Left ventricle myocardium inferior (tissue), 1 donor: ENCODE data around the gene CLCF1. TPM values are rescaled to one million over a fixed set of nuclear protein-coding genes. Genes with fewer than 3 reads are reported as not detected.

ENCODE experiments used
- DNase-seq: peaks from one replicate; pipeline ENCODE4 v3.0.0-alpha.2; 2020
- H3K27ac ChIP-seq: fragments of 200-600 bp; replicated peaks from 2 replicates; pipeline ENCODE4 v1.8.0; 2021
- H3K27me3 ChIP-seq: fragments of 200-600 bp; 2 replicates; pipeline ENCODE4 v1.8.0; 2021; ENCODE audit warnings: low read depth
- H3K36me3 ChIP-seq: fragments of 200-600 bp; 2 replicates; pipeline ENCODE4 v1.8.0; 2021
- H3K4me1 ChIP-seq: fragments of 200-600 bp; 2 replicates; pipeline ENCODE4 v1.8.0; 2021
- H3K4me3 ChIP-seq: fragments of 200-600 bp; 2 replicates; pipeline ENCODE4 v1.8.0; 2021; ENCODE audit warnings: mild to moderate bottlenecking, moderate library complexity
- H3K9me3 ChIP-seq: fragments of 200-600 bp; replicated peaks from 2 replicates; pipeline ENCODE4 v1.8.0; 2021
- intact Hi-C: fragments of 100-400 bp; cut with micrococcal nuclease; formaldehyde crosslinking; loops from one replicate; pipeline ENCODE4 v1.11.0; 2022
- total RNA-seq: library from RNA; stranded (reverse); fragmentation: NEBNext Ultra II Directional; extraction: Animal tissue kit (Norgen Biotek cat#: 25700); gene quantifications from one replicate; pipeline ENCODE4 v1.2.1, GENCODE V29; 2021
- TF ChIP-seq, protein P1 (sequence below): fragments of 200-600 bp; IDR thresholded peaks from 2 replicates; pipeline ENCODE4 v1.8.0; 2021; ENCODE audit warnings: antibody characterized with exemption, mild to moderate bottlenecking, borderline replicate concordance
- donor health status: DM: no; HTN: yes; CAD: no; lungs with severe emphysema.

The CLCF1 gene
- total RNA-seq, 1 donor from 2014 or later = 0.82 TPM

DNA sequence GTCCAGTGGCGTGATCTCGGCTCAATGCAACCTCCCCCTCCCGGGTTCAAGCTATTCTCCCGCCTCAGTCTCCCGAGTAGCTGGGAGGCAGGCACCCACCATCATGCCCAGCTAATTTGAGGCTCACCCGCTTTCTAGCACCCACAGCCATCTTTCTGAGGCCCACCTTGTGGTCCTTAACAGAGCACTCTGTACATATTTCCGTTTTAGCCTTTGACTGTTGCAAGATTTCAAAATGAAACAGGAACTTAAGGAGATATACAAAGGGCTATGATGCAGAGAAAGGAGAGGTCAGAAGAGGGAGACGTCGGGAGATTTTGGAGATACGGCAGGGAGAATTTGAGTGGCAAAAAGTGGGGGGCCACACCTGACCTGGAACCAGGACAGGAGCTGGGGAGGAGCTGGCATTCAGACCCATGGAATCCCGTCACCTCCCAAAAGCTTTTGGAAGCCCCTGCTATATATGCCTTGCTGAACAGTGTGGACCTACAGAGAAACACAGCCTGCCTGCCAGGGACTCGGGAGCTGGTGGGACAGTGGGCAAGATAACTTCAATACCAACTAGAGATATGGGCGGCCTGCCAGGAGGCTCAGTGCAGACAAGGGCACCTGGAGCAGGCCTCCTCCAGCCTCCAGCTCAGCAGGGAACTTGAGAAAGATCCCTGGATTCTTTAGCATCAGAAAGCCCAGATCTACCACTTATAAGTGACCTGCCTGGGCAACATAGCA is 8.0 kb upstream of the CLCF1 start:
- Histone ChIP-seq H3K27me3 (peaks cover 30% of the 10 kb centered on the region), H3K9me3 (no peaks in the 10 kb centered on the region), H3K36me3 (no peaks in the 10 kb centered on the region), H3K27ac (no peak overlapping the region), H3K4me3 (no peak overlapping the region), H3K4me1 (peaks cover 6% of the 10 kb centered on the region)
- TF ChIP-seq, protein P1, sequence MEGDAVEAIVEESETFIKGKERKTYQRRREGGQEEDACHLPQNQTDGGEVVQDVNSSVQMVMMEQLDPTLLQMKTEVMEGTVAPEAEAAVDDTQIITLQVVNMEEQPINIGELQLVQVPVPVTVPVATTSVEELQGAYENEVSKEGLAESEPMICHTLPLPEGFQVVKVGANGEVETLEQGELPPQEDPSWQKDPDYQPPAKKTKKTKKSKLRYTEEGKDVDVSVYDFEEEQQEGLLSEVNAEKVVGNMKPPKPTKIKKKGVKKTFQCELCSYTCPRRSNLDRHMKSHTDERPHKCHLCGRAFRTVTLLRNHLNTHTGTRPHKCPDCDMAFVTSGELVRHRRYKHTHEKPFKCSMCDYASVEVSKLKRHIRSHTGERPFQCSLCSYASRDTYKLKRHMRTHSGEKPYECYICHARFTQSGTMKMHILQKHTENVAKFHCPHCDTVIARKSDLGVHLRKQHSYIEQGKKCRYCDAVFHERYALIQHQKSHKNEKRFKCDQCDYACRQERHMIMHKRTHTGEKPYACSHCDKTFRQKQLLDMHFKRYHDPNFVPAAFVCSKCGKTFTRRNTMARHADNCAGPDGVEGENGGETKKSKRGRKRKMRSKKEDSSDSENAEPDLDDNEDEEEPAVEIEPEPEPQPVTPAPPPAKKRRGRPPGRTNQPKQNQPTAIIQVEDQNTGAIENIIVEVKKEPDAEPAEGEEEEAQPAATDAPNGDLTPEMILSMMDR = no peak
- DNase-seq = no peak
- intact Hi-C loops = no loop called here

DNA sequence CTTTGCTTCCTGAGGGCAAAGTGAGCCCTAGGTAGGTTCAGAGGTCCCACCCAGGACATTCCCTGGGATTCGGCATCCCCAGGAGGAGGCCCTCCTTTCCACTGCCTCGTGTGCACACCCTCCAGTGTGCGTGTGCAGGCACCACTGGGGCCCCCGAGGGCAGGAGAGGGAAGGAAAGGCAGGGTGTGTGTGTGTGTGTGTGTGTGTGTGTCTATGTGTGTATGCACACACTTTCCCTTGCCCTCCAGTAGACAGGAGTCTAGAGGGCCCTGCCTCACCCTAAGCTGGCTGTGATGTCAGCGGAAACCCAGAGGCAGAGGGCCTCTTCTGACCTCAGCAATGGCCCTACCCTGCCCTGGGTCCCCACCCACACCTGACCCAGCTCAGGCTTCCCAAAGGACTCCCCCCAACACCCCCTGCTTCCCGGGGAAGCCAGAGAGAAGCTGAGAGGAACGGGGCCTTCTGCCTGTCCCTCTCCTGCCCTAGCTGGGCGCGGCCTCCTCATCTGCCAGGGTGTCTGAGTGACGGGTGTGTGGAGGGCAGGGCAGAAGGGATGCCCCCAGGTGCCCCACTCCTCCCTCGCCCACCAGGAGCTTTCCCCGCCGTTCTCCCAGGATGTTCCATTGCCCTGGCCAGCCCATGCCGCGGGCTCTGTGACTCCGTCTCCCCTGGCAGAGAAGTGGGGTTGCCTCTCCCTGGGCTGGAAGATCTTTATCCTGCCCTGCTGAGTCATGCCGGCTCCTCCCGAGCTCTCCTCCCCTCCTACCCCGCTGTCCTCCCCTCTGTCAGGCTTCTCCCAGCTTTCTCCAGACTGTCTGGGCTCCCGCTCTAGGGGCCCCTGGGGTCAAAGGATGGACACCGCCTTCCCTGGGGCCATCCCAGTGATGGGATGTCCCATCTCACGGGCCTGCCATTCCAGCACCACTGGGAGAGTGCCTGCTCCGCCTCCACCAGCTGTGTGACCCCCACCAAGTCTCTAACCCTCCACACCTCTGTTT is 6.0 kb upstream of the CLCF1 start:
- Histone ChIP-seq H3K36me3 (no peaks in the 10 kb centered on the region), H3K4me1 (peaks cover 6% of the 10 kb centered on the region), H3K27me3 (peaks cover 49% of the 10 kb centered on the region), H3K4me3 (no peak overlapping the region), H3K9me3 (no peaks in the 10 kb centered on the region), H3K27ac (no peak overlapping the region)
- no peak for DNase-seq
- intact Hi-C loops = no loop called here
- TF ChIP-seq, protein P1 = no peak

DNA sequence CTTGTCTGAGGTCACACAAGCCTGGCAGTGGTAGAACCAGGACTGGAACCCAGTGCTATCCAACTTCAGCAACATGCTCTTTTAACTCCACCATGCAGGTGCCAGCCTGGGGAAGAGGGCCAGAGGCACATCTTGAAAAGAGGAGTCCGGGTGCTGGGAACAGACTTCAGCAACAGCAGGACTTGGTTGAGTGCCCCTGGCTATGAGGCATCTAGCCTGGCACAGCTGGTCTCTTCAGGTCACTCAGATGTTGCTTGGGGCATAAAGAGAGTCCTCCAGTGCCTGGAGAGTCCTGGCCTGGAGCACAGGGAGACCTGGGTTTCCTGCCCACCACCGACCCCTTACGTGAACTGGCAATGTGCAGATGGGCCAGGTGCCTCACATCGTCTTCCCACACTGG is 5.1 kb upstream of the CLCF1 start:
- intact Hi-C loops = no loop called here
- no peak overlapping the region for H3K27ac ChIP-seq
- no peak for DNase-seq
- peaks cover 14% of the 10 kb centered on the region for H3K4me1 ChIP-seq
- H3K27me3 ChIP-seq = peaks cover 51% of the 10 kb centered on the region
- no peak overlapping the region for H3K4me3 ChIP-seq
- no peaks in the 10 kb centered on the region for H3K36me3 ChIP-seq
- H3K9me3 ChIP-seq = no peaks in the 10 kb centered on the region
- TF ChIP-seq, protein P1 = no peak

DNA sequence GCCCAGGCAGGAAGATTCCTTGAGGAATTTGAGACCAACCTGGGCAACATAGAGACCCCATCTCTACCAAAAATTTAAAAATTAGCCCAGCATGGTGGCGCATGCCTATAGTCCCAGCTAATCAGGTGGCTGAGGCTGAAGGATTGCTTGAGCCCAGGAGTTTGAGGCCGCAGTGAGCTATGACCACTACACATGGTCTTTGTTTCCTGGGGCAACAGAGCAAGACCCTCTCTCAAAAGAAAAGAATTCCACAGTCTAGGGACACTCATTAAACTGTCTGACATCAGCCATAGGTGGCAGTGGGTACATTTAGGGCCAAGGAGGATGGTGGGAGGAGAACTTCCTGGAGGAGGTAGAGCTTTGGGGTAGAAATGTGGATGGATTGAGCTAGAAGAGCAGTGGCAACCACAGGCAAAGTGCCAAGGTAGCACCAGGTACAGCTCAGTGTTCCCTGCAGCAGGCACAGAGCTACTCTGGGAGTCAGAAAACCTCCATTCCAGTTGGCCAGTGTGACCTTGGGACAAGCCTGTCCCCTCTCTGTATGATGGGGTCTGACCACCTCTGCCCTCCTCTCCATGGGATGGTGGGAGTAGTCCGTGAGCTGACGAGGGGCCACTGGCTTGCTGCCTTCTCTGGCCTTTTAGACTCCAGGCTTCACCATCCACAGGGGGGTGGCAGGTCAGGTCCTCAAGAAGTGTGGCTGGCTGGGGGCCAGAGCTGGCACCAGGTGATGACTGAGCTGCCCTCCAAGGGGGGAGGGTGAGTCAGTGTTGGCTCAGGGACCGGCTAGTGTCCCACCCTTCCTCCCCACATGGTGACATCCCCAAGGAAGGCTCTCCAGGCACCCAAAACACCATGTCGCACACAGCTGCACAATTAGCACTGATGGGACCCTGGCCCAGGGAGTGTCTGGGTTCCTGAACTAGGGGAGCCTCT is 3.7 kb upstream of the CLCF1 start:
- Histone ChIP-seq H3K9me3 (no peaks in the 10 kb centered on the region), H3K4me1 (peaks cover 26% of the 10 kb centered on the region), H3K4me3 (no peak overlapping the region), H3K27ac (no peak overlapping the region), H3K36me3 (no peaks in the 10 kb centered on the region), H3K27me3 (peaks cover 51% of the 10 kb centered on the region)
- no peak for DNase-seq
- TF ChIP-seq, protein P1 = no peak
- intact Hi-C loops = no loop called here
